Activated naive CD4-positive, alpha-beta T cell treated with Interleukin-2 at 50 U/mL for 16 hours (primary cell): ENCODE results near the gene SSC5D.

ENCODE experiments used
- DNase-seq: peaks from one replicate; pipeline ENCODE4 v3.0.0-alpha.2; 2020

Gene SSC5D

DNA sequence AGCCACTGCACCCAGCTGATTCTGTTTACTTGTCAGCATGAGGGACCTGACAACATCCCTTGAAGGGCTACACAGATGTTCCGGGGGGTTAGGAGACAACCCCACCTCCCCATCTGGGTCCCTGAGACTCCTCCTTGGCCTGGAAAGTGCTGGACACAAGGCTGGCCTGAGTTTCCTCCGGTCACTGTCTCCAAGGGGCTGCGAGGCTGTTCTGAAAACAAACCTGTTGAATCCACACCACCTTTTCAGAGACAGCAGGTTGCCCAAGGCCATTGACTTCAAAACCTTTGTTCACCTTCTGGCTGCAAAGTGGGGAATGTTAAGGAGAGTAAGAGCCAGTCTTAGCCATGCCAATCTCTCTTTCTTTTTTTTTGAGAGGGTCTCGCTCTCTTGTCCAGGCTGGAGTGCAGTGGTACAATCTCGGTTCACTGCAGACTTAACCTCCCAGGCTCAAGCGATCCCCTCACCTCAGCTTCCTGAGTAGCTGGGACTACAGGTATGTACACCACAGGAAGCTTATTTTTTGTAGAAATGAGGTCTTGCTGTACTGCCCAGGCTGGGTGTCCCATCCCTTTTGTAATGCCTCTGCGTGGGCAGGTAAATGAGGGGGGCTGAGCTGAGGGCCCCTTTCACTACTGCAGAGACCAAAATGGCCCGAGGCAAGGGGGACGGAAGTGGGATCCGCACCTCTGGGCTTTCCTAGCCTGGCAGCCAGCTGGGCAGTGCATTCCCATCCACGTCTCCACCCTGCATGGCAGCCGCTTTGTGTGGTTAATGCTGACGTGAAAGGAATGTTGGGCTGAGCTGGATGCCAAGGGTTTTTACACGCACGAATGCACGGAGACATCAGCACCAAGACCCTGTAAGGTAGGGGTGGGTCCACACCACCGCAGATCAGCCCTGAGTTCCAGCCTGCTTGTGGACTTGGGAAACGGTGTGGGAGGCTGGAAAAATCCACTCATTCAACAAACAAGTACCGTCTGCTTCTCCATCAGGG, 13.7 kb upstream of the SSC5D start:
- no peak for DNase-seq

DNA sequence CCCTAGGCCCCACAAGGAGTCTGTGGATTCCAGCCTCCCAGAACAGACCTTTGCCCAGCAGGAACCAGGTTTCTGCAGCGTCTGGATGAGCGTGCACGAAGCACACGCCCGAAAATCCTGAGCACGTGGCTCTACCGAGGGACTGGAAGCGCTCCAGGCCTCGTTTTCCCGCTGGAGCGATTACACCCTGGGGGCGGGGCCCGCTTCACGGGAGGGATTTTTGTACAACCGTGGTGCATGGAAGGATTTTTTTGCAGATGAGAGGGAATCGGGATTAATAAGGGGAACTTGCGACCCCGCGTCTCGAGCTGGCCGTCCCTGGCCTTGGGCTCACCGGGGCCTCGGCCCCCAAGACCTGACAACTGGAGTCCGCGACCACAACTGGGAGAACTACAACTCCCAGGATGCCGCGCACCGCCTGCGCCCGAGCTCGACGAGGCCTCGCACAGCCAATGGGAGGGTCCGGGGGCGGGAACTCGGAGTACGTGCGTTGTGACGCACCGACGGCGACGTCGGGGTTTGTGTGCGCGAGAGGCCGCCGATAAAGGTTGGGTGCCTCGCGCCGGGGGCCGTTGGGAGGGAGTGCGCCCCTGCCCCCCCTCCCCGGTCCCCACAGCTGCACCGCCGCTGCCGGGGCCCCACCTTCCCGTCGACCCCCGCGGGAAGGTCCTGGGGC, 12.0 kb upstream of the SSC5D start, which contains the start of gene ZNF628:
Gene ZNF628 (plus strand): TSS at position 518 of the 676 bp plus-strand sequence. CDS start 3,294 bp downstream, outside the sequence.
- peak; percentile 99 for DNase-seq

DNA sequence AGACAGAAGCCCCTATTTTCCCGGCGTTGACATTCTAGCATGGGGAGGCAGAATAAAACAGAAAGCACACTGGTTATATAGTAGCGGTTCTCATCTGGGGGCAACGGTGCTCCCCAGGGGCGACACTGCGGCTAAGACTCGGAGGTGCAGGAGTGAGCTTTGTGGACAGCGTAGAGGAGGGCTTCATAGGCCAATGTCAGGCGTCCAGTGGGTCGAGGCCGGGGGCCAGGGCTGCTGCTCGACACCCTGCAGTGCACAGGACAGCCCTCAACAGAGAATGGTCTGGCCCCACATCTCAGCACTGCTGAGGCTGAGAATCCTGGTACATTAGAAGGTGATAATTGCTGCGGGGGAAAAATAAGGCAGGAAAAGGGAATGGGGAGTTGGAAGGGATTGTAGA, 10.3 kb upstream of the SSC5D start:
- DNase-seq, result no peak

DNA sequence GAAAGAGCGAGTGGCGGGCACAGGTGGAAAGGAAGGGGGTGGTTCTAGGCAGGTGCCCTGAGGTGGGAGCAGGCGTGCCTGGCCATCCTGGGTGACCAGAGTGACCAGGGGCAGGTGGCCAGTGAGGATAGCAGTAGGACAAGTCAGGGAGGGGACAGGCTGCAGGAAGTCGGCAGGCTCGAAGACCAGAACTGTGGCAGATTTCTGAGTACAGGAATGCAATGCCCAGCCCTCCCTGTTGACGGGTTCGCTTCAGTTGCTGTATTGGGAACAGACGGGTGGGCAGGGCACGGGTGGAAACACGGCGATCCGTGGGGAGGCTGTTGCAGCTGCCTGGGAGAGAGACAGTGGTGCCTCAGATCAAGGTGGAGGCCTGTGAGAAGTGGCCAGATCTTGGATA, 9.9 kb upstream of the SSC5D start:
- no peak for DNase-seq

DNA sequence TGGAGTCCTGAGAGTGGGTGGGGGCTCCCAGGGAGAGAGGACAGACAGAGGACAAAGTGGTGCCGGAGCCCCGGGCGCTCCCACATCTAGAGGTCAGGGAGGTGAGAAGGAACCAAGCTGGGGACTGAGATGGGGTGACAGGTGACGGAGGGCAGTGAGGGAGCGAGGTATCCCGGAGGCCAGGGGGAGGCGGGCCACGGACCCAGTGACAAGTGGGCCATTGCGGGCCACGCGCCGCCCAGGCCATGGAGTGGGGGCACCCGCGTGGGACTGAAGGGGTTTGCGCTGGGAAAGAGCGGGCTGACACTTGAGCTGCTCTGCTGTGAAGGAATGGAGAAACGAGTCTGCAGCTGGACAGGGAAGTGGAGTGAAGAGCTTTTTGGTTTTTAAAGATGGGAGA, 9.2 kb upstream of the SSC5D start:
- DNase-seq, result no peak

DNA sequence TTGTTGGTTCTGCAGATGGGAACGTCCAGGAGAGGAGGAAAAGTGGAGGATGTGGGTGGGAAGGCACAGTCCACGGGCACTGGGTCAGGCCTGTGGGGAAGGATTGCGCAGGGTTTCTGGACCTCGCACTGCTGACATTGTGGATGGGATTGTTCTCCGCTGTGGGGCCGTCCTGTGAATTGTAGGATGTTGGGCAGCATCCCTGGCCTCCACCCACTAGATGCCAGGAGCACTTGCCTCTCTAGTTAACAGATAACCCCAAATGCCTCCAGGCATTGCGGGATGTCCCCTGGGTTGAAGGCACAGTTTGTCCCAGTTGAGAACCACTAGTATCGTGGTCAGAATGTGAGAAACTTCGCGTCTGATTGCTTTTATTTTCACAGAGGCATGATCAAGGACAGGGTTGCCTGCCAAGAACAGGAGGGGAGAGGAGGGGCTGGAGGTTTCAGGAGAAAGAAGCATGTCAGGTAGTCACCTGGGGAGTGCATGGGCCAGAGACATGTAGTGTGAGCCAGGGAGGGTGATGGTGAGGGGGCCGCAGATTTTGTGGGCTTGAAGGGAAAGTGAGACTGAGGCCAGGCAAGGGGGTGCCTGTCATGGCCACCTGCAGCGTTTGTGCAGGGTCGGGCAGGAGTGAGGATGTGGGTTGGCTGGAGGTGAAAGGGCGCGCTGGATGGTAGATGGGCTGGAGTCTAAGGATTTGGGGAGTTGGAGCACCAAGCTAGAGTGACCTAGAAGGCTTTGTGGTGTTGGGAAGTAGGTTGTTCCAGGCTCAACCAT, 8.6 kb upstream of the SSC5D start:
- DNase-seq, result no peak

DNA sequence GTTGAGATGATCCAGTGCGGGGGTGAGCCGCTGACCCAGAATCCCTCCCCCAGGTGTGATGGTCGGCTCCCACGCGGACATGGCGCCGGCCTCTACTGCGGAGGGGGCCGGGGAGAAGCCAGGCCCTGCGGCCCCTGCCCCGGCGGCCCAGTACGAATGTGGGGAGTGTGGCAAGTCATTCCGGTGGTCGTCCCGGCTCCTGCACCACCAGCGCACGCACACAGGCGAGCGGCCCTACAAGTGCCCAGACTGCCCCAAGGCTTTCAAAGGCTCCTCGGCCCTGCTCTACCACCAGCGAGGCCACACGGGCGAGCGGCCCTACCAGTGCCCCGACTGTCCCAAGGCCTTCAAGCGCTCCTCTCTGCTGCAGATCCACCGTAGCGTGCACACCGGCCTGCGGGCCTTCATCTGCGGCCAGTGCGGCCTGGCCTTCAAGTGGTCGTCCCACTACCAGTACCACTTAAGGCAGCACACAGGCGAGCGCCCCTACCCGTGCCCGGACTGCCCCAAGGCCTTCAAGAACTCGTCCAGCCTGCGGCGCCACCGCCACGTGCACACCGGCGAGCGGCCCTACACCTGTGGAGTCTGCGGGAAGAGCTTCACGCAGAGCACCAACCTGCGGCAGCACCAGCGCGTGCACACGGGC, 7.0 kb upstream of the SSC5D start:
- DNase-seq, result no peak

DNA sequence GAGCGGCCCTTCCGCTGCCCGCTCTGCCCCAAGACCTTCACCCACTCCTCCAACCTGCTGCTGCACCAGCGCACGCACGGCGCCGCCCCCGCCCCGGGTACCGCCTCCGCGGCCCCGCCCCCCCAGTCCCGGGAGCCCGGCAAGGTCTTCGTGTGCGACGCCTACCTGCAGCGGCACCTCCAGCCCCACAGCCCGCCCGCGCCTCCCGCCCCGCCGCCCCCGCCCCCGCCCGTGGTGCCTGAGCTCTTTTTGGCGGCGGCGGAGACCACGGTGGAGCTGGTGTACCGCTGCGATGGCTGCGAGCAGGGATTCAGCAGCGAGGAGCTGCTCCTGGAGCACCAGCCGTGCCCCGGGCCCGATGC, 6.5 kb upstream of the SSC5D start:
- DNase-seq, result no peak

DNA sequence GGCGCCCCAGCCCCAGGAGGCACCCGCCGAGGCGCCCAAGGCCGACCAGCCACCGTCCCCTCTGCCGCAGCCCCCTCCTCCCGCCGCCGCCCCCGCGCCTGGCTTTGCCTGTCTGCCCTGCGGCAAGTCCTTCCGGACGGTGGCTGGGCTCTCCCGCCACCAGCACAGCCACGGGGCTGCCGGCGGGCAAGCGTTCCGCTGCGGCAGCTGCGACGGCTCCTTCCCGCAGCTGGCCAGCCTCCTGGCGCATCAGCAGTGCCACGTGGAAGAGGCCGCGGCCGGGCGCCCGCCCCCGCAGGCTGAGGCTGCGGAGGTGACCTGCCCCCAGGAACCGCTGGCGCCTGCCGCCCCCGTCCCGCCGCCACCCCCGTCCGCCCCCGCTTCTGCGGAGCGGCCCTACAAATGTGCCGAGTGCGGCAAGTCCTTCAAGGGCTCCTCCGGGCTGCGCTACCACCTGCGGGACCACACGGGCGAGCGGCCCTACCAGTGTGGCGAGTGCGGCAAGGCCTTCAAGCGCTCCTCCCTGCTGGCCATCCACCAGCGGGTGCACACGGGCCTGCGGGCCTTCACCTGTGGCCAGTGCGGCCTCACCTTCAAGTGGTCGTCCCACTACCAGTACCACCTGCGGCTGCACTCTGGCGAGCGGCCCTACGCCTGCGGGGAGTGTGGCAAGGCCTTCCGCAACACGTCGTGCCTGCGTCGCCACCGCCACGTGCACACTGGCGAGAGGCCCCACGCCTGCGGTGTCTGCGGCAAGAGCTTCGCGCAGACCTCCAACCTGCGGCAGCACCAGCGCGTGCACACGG, 5.9 kb upstream of the SSC5D start:
- no peak for DNase-seq

DNA sequence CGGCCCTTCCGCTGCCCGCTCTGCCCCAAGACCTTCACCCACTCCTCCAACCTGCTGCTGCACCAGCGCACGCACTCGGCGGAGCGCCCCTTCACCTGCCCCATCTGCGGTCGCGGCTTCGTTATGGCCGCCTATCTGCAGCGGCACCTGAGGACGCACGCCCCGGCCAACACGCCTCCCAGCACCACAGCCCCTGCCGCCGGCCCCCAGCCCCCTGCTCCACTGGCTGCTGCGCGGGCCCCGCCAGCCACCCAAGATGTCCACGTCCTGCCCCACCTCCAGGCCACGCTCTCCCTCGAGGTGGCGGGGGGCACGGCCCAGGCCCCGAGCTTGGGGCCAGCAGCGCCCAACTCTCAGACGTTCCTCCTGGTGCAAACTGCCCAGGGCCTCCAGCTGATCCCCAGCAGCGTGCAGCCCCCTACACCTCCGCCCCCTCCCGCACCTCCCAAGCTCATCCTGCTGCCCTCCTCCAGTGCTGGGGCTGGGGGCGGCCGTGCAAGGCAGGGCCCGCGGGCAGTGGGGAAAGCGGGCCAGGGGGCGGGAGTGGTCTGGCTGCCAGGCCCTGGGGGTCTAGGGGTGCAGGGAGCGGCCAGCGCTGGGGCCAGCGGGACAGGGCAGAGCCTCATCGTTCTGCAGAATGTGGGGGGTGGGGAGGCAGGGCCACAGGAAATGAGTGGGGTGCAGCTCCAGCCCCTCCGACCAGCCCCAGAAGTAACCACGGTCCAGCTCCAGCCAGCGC, 5.1 kb upstream of the SSC5D start:
- DNase-seq, result no peak

DNA sequence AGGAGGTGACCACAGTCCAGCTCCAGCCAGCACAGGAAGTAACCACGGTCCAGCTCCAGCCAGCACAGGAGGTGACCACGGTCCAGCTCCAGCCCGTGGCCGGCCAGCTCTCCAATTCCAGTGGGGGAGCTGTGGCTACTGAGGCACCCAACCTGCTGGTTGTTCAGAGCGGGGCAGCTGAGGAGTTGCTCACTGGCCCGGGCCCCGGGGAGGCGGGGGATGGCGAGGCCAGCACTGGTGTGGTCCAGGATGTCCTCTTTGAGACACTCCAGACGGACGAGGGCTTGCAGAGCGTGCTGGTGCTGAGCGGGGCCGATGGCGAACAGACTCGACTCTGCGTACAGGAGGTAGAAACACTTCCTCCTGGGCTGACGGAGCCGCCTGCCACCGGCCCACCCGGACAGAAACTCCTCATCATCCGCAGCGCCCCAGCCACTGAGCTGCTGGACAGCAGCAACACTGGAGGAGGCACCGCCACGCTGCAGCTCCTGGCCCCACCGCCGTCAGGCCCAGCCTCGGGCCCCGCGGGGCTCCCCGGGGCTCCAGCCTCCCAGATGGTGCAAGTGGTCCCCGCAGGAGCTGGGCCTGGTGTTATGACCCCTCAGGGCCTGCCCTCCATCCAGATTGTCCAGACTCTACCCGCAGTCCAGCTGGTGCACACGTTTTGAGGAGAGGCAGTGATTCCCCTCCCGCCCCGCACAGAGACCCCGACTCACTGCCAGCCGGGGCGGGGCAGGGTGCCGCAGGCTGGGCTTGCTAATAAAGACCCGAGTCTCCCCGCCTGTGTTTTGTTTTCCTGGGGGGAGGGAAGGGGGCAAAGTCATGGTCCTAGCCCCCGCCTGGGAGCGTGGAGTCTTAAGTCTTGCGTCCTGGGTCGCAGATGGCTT, 4.3 kb upstream of the SSC5D start:
- DNase-seq, result no peak

DNA sequence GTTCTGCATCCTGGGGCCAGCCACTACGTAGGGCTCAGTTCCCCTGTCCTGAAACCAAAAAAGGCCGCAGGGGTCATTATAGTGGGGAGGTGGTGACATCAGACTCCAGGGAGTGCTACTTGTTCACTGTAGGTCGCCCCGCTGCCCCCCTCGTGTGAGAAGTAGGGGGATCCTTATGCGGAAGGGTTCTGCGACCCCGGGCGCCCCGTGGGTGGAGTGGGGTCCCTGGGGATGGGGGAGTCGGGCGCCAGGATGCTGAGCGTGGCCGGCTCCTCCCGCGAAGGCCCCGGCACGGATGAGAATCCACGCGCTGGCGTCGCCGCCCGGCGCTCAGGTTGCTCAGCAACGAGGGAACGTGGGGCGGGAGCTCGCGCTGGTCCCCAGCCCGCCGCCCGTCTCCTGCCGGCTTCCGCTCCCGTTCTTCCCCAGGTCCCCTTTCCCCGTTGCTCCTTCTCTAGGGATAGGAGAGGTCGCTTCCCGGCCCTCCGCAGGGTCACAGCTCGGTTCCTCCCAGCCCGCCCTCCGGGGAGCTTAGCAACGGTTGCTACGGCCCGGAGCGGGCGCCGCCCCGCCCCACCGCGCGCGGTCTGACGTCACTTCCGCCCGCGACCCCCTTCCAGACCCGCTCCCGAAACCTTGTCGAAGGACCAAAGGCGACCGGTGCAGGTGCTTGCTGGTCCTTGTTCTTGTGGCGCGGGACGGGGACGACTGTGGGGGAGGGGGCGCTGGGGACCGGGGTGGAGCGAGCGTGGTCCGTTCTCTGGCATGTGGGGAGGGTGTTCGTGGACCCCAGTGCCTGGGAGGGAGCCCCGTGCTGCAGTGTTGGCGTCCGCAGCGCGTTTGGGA, 3.4 kb upstream of the SSC5D start, which contains the start of gene NAT14:
Gene NAT14 (plus strand): TSS at position 596 of the 846 bp plus-strand sequence. CDS start 521 bp downstream, outside the sequence.
- peak; percentile 64 for DNase-seq

DNA sequence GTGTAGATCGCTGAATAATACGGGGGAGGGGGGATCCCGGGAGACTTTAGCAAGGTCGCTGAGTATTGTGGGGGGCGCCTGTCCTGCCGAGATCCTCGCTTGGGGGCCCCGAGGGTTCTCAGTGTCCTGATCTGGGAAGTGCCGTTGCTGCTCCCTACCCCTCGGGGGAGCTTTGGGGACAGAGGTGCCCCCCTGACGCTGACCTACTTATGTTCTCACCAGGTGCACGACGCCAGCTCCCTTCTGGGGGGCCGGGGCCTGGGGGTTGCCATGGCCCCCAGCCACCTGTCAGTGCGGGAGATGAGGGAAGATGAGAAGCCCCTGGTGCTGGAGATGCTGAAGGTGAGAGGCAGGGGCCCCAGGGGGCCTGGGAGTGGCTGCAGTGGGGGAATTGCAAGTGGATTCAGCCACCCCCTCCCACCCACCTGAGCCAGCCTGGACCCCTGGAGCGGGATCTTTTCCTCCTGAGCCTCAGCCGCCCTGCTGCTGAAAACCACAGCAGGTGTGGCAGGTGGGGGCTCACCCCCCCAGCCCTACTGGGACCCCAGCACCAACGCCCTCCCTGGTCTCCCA, 2.7 kb upstream of the SSC5D start:
- DNase-seq, result no peak

DNA sequence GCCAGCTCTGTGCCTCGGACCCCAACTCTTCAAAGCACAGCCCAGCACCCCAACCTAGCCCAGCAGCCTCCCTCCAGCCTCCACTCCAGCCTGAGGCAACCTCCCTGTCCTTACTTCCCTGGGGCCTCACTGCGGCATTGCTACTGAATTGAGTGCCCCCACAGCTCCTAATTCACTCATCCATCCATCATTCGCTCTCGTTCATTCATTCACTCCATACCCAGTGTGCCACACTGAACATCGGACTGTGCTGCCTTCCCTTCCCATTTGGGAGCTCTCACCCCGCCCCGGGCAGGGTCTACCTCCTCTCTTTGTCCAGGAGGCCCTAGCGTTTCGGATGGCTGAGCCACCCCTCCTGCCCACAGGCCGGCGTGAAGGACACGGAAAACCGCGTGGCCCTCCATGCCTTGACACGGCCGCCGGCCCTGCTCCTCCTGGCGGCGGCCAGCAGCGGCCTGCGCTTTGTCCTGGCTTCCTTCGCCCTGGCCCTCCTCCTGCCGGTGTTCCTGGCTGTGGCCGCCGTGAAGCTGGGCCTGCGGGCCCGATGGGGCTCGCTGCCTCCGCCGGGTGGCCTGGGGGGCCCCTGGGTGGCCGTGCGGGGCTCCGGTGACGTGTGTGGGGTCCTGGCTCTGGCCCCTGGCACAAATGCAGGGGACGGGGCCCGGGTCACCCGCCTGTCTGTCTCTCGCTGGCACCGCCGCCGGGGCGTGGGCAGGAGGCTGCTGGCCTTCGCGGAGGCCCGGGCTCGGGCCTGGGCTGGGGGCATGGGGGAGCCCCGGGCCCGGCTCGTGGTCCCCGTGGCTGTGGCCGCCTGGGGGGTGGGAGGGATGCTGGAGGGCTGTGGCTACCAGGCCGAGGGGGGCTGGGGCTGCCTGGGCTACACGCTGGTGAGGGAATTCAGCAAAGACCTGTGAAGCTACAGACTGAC, 1.9 kb upstream of the SSC5D start:
- no peak for DNase-seq

DNA sequence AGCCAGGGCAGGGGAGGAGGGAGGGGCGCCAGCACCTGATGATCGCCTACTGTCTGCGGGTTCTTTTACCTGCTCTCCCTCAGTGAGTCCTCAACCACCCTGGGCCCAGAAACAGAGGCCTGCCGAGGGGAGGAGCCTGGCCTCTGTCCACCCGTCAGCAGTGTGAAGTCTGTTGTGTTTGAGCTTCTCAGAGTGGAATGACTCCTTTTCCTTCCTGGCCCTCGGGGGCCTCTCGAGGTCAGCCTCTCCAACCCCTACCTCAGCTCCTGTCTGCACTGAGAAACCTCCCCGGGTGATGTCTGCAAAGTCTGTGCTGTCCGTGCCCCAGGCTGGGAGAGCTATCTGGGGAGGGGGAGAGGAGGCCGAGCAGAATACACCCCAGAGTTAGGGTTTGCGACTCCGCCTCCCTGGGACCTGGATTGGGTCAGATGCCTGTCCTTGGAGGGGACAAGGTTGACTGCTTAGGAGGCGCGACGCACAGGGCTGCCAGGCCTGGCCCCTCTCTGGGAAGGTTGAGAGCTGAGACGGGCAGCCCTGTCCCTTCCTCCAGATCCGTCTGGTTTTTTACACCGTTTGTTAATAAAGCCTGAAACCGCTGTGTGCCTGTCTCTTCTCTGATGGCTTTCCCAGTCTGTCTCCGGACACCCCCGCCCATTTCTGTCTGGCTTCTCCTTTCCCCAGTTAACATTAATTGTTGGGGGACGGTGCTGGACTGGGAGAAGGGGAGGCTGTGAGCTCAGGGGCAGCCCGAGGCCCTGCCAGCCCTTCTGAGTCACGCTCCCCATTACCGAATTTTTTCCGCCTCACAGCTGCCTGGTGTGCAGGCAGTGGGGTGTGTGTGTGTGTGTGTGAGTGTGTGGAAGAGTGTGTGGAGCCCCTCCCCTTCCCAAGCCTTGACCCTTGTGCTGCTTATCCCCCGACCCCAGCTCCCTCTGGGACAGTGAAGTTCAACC, 989 bp upstream of the SSC5D start:
- DNase-seq, result peak; percentile 59
